ENCODE measurements around the gene C12orf75. TPM values are rescaled to one million over a fixed set of nuclear protein-coding genes. Genes with fewer than 3 reads are reported as not detected.

The C12orf75 gene
- total and polyA plus RNA-seq, 10 of the 15 experiments (the other 5 are each of a cell fraction or from before 2014, with no cell fraction given), result 40.7 to 411 (median 159) TPM

GRCh38 chr12:105382771-105383622 lies 52.5 kb downstream of the C12orf75 start (continued):
- TF ChIP-seq RB1 (IDR thresholded peaks at IDR 0.05; ENCODE audit: borderline replicate concordance), result 0 out of 2 replicates have a peak, but pooled peaks have one; percentile 43
- TF ChIP-seq SP1 (IDR thresholded peaks at IDR 0.05; ENCODE audit: low read depth, low read length), result no peak
- TF ChIP-seq SRF (IDR thresholded peaks at IDR 0.05; ENCODE audit: low read depth in 2 of 2, low read length in 2 of 2), result 0 out of 4 replicates have a peak, but pooled peaks of 1 of the 2 experiments have one; percentile 9

- Histone ChIP-seq H3K9me3 (replicated peaks; ENCODE audit: control insufficient read depth, insufficient read depth, low read length) (no peaks in the 10 kb centered on the region), H3K9ac (ENCODE audit: control insufficient read depth, insufficient read depth, low read length) (no peak overlapping the region), H3K4me3 (no peak overlapping the region), H3K27me3 (replicated peaks in 1 of 2; ENCODE audit: control insufficient read depth in 2 of 2, insufficient read depth in 2 of 2, low read length in 1 of 2) (no peaks in the 10 kb centered on the region), H3K4me1 (ENCODE audit: control insufficient read depth, insufficient read depth, low read length) (no peaks in the 10 kb centered on the region), H2AFZ (ENCODE audit: control insufficient read depth, low read depth, low read length) (no peak overlapping the region), H3K4me2 (ENCODE audit: control insufficient read depth, insufficient read depth) (no peak overlapping the region), H3K27ac (ENCODE audit: control insufficient read depth, insufficient read depth) (no peak overlapping the region), H3K79me2 (ENCODE audit: control insufficient read depth, insufficient read depth, low read length) (no peaks in the 10 kb centered on the region), H3K36me3 (ENCODE audit: control insufficient read depth in 2 of 2, insufficient read depth in 2 of 2, low read length in 1 of 2) (no peaks in the 10 kb centered on the region), H4K20me1 (ENCODE audit: control insufficient read depth, insufficient read depth) (no peaks in the 10 kb centered on the region)
- DNase-seq (ENCODE audit: low read depth, low spot score), result no peak
- ChIA-PET SMC1A (ENCODE audit: uncharacterized antibody, unreplicated experiment) (interaction anchor here (0.8 to 3.6 kb wide), 6 partner anchors 9 to 105 kb away, joined by 3 to 23 read pairs (median 3); no protein-coding TSS in a partner anchor), RAD21 (ENCODE audit: unreplicated experiment) (interaction anchor here (1.3 kb wide), 2 partner anchors 63 to 104 kb away, joined by 3 to 7 read pairs; no protein-coding TSS in a partner anchor), POLR2A (interaction anchor here (0.7 kb wide), 1 partner anchor 125 kb away, joined by 3 read pairs; no protein-coding TSS in a partner anchor), CTCF (interaction anchor here (0.7 to 4.1 kb wide), 14 partner anchors 12 to 252 kb away, joined by 3 to 43 read pairs (median 4); no protein-coding TSS in a partner anchor)
- FAIRE-seq, result no peak
- no TSS peak for BruUV-seq (replicated peaks)
- no peak for ATAC-seq
- WGBS (ENCODE audit: insufficient coverage, insufficient replicate concordance, low lambda C conversion rate, missing lambda C conversion rate), result 96% methylated on average over 6 of the region's 6 CpGs
- TF ChIP-seq EGR1 (IDR thresholded peaks at IDR 0.05; ENCODE audit: borderline replicate concordance in 1 of 2, low read depth in 2 of 2, low read length in 2 of 2) (no peak), CHD1 (IDR thresholded peaks at IDR 0.05; ENCODE audit: low read depth, low read length) (no peak), YBX1 (IDR thresholded peaks at IDR 0.05) (no peak), PML (IDR thresholded peaks at IDR 0.05; ENCODE audit: low read length) (no peak), NR2C1 (IDR thresholded peaks at IDR 0.05) (no peak), PBX3 (IDR thresholded peaks at IDR 0.05; ENCODE audit: insufficient replicate concordance, low read depth, low read length) (no peak), ZBTB11 (CRISPR knock-in tag; IDR thresholded peaks at IDR 0.05) (no peak), CREM (IDR thresholded peaks at IDR 0.05; ENCODE audit: low read depth) (no peak)
- in situ Hi-C loops (cut with MboI) (loop anchor here (5.0 kb wide), 1 partner anchor 102 kb away; no protein-coding TSS in a partner anchor), intact Hi-C loops (cut with micrococcal nuclease; ENCODE audit: unreplicated experiment) (loop anchor here (5.0 kb wide), 1 partner anchor 217 kb away; no protein-coding TSS in a partner anchor)
Observed at GRCh38 chr12:105384220-105384619, 53.7 kb downstream of the C12orf75 start.
